Hematopoietic multipotent progenitor cell treated with erythropoietin and hydrocortisone succinate and interleukin-3 and kit ligand, for 6 days (in vitro differentiated cells): ENCODE results near the gene HNF4A.

Source experiments
- DNase-seq: peaks from one replicate; pipeline ENCODE4 v3.0.0-alpha.2; 2015

HNF4A gene

DNA sequence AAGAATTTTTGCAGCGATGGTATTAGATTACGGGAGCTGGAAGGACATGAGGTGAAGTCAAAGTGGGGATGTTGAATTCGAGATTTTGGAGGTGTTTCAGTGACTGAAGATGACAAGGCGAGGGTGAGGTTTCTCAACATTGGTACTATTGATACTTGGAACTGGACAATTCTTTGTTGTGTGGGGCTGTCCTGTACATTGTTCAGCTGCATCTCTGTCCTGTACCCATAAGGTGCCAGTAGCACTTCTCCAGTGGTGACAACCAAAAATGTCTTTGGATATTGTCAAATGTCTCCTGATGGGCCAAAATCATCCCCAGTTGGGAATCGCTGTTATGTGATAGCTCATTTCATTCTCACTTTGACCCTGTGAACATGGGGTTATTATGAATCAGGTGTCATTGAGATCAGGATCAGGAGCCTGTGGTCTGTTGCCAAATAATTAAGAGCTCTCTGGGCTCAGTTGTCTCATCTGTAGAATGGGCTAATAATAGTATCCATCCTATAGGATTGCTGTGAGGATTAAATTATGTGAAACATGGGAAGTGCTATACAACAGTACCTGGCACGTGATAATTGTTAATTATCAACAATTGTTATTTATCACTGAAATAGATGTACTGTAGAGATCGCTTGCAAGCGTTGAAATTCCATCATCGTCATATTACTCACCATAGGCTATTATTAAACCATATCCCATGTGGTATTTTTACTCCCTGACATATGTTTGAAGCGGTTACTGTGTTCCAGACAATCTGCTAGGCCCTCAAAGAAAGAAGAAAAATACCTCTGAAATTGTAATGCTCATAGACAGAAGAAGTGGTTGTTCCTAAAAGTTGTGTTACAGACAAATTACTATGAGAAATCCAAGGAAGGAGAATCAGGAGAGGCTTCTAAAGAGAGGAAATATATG, 71.6 kb downstream of the HNF4A start:
- no peak for DNase-seq

DNA sequence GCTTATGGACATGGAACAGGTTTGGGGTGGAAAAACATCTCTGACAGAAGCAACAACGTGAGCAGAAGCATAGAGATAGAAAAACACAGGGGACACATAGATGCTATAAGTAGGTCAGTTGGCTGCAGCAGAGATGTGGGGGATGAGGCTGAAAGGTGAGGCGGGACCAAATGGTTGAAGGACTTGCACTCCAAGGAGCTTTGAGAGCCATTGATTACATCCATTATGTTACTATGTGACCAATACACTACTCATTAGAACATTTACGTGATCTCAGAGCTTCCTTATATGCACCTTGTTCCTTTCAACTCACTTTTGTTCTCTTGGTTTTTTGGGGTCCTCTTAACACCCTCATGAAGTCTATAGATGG, 72.3 kb downstream of the HNF4A start:
- no peak for DNase-seq

DNA sequence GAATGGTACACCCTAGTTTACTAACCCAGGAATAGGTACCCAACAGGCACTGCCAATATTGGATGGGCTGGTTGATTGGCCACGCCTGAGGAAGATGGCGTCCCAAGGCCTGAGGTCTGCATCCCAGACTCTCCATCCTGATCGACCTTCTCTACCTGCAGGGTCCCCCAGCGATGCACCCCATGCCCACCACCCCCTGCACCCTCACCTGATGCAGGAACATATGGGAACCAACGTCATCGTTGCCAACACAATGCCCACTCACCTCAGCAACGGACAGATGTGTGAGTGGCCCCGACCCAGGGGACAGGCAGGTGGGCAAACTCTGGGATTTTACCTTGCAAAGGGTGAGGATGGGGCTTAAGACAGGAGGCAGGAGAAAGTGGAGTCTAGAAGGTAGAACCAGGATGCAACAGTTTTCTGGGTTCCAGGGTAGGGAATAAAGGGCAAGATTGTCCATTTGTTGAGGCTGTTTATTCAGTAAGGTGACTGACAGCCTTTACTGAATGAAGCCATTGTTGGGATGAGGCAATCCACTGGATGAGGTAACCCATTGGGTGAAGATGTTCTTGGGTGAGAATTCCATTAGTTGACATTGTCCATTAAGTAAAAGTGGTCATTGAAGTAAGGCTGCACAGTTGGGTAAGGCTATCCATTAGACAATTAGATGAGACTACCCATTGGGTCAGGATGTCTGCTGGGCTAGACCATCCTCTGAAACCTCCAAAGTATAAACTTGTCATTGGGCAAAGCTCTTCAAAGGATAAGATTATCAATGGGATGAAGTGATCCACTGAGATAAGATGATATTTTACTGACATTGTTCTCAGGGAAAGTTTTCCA, 72.9 kb downstream of the HNF4A start:
- DNase-seq: no peak

DNA sequence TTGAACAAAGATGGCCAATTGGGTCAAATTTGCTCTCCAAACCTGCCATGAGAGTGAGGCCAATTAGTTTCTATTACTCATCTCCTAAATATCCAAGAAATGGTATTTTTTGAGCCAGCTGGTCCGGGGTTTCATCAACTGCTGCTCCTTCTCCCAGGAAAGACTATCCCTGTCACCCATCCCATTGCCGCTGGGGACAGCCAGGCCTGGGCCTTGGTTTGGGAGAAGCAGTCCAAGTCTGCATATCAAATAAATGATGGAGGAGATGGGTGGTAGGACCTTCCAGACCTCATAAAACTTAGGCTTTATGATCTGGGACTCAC, 73.5 kb downstream of the HNF4A start:
- DNase-seq: no peak

DNA sequence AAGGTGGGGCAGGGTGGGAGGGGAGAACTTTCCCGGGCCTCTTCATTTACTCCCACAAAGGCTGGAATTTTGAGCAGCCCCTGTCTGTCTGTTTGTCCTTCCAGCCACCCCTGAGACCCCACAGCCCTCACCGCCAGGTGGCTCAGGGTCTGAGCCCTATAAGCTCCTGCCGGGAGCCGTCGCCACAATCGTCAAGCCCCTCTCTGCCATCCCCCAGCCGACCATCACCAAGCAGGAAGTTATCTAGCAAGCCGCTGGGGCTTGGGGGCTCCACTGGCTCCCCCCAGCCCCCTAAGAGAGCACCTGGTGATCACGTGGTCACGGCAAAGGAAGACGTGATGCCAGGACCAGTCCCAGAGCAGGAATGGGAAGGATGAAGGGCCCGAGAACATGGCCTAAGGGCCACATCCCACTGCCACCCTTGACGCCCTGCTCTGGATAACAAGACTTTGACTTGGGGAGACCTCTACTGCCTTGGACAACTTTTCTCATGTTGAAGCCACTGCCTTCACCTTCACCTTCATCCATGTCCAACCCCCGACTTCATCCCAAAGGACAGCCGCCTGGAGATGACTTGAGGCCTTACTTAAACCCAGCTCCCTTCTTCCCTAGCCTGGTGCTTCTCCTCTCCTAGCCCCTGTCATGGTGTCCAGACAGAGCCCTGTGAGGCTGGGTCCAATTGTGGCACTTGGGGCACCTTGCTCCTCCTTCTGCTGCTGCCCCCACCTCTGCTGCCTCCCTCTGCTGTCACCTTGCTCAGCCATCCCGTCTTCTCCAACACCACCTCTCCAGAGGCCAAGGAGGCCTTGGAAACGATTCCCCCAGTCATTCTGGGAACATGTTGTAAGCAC, 74.1 kb downstream of the HNF4A start:
- DNase-seq: no peak

DNA sequence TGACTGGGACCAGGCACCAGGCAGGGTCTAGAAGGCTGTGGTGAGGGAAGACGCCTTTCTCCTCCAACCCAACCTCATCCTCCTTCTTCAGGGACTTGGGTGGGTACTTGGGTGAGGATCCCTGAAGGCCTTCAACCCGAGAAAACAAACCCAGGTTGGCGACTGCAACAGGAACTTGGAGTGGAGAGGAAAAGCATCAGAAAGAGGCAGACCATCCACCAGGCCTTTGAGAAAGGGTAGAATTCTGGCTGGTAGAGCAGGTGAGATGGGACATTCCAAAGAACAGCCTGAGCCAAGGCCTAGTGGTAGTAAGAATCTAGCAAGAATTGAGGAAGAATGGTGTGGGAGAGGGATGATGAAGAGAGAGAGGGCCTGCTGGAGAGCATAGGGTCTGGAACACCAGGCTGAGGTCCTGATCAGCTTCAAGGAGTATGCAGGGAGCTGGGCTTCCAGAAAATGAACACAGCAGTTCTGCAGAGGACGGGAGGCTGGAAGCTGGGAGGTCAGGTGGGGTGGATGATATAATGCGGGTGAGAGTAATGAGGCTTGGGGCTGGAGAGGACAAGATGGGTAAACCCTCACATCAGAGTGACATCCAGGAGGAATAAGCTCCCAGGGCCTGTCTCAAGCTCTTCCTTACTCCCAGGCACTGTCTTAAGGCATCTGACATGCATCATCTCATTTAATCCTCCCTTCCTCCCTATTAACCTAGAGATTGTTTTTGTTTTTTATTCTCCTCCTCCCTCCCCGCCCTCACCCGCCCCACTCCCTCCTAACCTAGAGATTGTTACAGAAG, 75.0 kb downstream of the HNF4A start:
- DNase-seq: no peak

DNA sequence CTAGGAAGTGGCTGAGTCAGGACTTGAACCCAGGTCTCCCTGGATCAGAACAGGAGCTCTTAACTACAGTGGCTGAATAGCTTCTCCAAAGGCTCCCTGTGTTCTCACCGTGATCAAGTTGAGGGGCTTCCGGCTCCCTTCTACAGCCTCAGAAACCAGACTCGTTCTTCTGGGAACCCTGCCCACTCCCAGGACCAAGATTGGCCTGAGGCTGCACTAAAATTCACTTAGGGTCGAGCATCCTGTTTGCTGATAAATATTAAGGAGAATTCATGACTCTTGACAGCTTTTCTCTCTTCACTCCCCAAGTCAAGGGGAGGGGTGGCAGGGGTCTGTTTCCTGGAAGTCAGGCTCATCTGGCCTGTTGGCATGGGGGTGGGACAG, 75.6 kb downstream of the HNF4A start:
- no peak for DNase-seq

DNA sequence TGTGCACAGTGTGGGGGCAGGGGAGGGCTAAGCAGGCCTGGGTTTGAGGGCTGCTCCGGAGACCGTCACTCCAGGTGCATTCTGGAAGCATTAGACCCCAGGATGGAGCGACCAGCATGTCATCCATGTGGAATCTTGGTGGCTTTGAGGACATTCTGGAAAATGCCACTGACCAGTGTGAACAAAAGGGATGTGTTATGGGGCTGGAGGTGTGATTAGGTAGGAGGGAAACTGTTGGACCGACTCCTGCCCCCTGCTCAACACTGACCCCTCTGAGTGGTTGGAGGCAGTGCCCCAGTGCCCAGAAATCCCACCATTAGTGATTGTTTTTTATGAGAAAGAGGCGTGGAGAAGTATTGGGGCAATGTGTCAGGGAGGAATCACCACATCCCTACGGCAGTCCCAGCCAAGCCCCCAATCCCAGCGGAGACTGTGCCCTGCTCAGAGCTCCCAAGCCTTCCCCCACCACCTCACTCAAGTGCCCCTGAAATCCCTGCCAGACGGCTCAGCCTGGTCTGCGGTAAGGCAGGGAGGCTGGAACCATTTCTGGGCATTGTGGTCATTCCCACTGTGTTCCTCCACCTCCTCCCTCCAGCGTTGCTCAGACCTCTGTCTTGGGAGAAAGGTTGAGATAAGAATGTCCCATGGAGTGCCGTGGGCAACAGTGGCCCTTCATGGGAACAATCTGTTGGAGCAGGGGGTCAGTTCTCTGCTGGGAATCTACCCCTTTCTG, 76.2 kb downstream of the HNF4A start:
- DNase-seq: no peak

DNA sequence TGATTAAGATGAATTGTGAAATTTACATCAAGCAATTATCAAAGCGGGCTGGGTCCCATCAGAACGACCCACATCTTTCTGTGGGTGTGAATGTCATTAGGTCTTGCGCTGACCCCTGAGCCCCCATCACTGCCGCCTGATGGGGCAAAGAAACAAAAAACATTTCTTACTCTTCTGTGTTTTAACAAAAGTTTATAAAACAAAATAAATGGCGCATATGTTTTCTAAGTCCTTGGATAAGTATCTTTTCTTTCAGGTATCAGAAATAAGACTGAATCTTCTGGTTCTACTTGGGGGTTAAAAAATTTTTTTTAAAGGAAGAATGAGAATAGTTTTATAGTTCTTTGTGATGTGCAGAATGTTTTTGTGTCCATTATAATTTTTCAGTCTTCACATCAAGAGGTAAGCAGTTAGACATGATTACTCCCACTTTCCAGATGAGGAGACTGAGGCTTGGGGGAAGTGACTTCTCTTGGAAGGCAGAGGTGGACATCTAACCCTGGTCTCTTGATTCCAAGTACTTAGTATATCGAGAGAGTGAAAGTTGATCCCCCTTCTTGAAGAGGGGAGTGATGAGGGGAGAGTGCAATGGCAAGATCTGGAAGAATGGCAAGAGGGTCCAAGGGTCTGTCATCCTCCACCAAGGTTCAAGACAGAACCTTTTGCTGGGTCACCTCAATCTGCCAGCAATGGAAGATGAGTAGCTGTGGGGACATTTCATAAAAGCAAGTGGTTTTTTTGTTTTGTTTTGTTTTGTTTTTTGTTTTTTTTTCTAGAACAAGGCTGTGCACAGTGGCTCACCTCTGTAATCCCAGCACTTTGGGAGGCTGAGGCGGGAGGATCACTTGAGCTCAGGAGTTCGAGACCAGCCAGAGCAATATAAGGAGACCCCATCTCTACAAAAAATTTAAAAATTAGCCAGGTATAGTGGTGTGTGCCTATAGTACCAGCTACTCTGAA, 77.4 kb downstream of the HNF4A start:
- DNase-seq: no peak

DNA sequence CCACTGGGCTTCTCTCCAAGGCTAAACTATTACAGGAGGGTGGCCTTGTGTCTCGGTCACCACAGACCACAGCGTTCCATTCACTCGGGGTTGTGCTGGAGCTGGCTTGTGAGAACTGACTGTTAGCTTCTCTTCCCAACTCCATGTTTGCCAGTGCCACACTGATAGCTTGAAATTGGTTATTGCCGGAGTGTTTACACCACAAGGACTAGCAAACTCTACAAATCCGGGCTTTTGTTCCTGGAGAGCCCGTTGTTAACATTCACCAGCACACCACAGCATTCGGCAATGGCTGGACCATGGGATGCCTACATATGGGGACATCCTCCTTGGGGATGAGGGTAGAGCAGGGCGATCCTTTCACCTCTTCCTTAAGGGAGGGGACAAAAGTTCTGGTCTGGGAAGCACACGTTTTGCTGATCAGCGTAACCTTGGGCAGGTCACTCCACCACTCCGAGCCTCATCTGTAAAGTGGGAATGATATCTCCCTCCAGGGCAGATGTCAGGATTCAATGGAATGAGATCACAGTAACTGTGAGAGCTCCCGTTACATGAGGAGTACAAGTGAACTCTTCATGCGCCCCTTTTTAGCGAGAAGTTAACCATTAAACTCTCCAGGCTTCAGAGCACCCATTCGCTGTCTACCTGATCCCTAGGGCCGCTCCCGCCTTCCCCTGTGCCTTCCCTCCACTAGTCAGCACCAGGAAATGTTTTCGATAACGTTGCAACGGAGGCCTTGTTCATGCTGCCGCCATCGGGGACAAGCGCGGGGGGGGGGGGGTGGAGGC, 78.4 kb downstream of the HNF4A start:
- no peak for DNase-seq

DNA sequence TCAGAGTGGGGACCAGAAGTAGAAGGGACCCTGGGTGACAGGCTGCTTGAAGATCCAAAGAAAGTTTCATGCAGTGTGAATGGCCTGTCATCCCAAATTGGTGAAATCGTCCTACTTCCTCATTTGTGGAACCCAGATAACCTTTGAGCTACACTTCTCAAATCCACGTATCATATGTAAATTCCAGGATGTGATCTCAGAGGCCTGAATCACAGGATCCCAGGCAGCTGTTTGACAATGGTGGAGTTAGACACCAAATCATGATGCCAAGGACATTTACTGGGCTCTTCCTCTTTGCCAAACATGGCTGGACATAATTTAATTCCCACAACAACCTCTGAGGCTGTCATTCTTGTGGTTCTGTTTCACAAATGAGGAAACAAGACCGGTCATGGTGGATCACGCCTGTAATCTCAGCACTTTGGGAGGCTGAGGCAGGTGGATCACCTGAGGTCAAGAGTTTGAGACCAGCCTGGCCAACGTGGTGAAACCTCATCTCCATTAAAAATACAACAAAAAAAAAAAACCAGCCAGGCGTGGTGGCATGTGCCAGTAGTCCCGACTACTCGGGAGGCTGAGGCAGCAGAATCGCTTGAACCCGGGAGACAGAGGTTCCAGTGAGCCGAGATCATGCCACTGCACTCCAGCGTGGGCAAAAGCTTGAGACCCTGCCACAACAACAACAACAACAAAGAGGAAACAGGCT, 80.3 kb downstream of the HNF4A start:
- DNase-seq: no peak

DNA sequence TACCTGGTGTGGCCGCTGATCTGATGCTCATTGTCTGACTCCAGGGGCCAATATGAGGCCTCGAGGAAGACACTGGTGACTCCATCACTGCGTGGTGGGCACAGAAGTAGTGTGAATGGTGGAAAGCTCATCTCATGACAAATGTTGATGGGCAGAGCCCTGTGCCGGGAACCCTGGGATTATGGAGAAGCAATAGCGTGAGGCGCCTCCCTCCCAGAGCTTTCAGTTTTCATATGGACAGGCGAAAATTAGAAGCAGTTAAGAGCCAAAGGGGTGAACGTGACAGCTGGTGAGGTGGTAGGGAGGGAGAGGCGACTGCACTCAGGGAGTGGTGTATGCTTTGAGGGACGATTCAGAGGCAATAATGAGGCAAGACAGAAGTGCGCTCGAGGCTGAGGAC, 80.9 kb downstream of the HNF4A start:
- DNase-seq: no peak

DNA sequence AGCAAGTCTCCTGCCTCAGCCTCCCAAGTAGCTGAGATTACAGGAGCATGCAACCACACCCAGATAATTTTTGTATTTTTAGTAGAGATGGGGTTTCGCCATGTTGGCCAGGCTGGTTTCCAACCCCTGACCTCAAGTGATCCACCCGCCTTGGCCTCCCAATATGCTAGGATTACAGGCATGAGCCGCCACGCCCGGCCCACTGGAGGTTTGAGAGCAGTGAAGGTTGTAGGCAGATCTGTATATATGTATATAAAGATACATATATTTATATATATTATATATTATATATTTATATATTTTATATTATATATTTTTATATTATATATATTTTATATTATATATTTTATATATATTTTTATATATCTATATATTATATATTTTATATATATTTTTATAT, 82.0 kb downstream of the HNF4A start:
- DNase-seq: no peak

DNA sequence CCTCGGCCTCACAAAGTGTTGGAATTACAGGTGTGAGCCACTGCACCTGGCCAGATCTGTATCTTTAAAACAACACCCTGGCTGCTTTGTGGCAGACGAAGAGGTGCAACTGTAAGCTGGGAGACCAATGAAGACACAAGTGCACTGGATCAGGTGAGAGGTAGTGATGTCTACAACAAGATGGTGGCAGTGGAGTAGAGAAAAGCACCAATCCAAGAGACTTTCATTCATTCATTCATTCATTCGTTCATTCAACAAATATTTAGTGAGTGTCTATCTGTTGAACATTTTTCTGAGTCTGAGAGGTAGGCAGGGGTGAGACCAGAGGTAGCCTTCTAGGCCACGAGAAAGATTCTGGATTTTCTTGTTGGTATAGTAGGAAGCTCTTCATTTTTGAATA, 83.3 kb downstream of the HNF4A start:
- DNase-seq: no peak

DNA sequence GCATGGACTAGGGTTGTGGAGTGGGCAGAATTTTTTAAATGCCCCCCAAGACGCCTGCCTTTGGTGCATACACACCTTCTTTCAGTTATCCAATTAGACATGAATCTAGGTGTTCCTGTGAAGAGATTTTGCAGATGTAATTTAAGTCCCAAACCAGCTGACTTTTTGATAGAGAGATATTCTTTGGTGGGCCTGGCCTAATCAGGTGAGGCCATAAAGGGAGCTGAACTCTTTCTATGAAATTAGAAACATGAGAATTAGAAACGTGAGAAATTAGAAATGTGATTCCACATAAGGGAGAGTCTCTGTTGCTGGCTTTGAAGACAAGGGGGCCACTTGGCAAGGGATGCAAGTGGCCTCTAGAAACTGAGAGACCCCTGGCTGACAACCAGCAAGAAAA, 83.8 kb downstream of the HNF4A start:
- no peak for DNase-seq

DNA sequence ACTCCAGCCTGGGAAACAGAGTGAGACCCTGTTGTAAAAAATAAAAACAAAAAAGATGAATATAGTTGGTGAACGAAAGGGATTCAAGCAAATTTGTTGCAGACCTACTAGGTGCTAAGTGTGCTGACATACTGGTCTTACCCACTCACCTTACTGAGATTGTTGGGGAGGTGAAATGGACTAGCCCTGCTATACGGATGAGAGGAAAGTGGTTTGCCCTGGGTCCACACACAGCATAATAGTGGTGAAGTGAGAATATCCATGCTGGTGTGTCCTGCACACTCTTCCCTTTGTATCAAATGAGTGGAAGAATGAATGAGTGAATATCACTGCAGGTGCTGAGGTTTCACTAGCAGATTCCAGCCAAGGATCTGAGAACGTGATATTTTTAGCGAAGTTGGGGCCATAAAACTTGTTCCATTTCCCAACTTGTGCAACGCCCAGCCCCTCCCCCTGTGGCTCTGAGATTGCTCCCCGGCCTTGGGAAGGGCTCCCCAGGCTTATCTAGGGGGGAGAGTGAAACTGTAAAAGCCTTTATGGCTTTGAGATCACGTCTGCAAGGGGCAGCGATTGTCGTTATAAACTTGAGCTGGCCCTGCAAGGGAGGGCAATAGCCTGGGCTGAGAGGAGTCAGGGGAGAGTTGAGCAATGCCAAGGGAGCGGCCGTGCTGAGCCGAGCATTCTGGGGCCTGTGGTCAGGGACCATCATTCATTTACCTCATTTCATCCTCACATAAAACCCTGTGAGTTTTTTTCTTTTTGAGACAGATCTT, 87.0 kb downstream of the HNF4A start:
- DNase-seq: no peak

DNA sequence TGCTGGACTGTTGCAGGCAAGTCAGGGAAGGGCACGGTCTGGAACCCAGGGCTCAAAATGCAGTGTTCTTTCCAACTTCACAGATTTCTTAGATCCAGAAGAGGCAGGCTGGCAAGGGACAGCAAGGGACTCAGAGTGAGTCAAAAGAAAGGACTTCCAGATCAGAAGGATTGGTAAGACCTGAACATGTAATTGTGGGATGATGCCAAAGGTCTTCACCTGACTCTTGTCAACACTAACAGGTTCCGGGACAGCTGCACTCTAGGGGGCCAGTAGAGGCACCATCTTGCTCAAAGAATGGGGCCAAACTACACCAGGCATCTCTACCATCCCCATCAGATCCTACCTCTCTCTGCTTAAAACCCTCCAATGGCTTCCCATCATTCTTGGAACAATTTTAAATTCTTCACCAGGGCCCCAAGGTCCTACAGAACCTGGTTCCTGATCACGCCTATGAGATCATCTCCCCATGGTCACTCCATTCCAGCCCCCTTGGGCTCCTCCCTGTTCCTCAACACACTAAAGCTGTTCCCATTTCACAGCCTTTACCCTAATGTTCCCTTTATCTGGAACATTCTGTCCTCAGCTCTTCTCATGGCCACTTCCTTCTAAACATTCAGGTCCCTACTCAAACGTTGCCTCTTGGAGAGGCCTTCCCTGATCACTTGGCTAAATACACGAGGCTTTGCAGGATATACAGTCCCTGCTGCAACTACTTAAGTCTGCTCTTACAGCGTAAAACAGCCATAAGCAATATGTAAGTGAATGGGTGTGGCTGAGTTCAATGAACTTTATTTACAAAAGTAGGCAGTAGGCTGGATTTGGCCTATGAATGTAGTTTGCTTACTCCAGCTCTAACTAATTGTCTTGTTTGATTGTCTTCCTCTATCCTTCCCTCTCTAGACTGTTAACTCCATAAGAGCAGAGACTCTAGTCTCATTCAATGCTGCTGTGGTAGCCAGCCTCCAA, 90.5 kb downstream of the HNF4A start:
- DNase-seq: no peak
